Thyroid gland (tissue), 4 donors: ENCODE results near the gene PRDX6. TPM values are rescaled to one million over a fixed set of nuclear protein-coding genes. Genes with fewer than 3 reads are reported as not detected.

ENCODE experiments used
- DNase-seq, 2 donors: peaks; one replicate each; pipeline ENCODE4 v3.0.0-alpha.2; 2019
- H3K27ac ChIP-seq, 3 donors: fragments of 200-600 bp; sonication (generic); 1 replicate in 2 of 3; 2 replicates in 1 of 3; pipeline ENCODE4 v1.5.1; 2016 to 2019; ENCODE audit warnings: mild to moderate bottlenecking in 1 of 3, moderate library complexity in 1 of 3
- H3K27me3 ChIP-seq: fragments of 200-600 bp; sonication (generic); one replicate; pipeline ENCODE4 v1.5.1; 2019
- H3K36me3 ChIP-seq, 2 donors: fragments of 200-600 bp; sonication (generic); one replicate each; pipeline ENCODE4 v1.5.1; 2016 to 2019
- H3K4me1 ChIP-seq, 2 donors: fragments of 200-600 bp; sonication (generic); one replicate each; pipeline ENCODE4 v1.5.1; 2017 to 2019
- H3K4me3 ChIP-seq, 3 donors: fragments of 200-600 bp; sonication (generic); replicated peaks in 1 of 3; 1 replicate in 2 of 3; 2 replicates in 1 of 3; pipeline ENCODE4 v1.5.1; 2016; ENCODE audit warnings: mild to moderate bottlenecking in 1 of 3
- H3K9me3 ChIP-seq: fragments of 200-600 bp; sonication (generic); one replicate; pipeline ENCODE4 v1.5.1; 2017
- CTCF ChIP-seq, 6 experiments: fragments of 200-600 bp in 3 of 6; fragments of 450-650 bp in 3 of 6; sonication (generic) in 3 of 6; IDR thresholded peaks; one replicate each; pipeline ENCODE4 v1.5.1; 2016 to 2019; ENCODE audit warnings: antibody characterized with exemption in 6 of 6, mild to moderate bottlenecking in 2 of 6, inconsistent platforms in 1 of 6, moderate library complexity in 1 of 6
- POLR2A ChIP-seq, 2 donors: fragments of 450-650 bp; IDR thresholded peaks; one replicate each; pipeline ENCODE4 v1.6.1; 2017; ENCODE audit warnings: antibody characterized with exemption in 2 of 2, mild to moderate bottlenecking in 2 of 2, moderate library complexity in 1 of 2
- WGBS, 2 donors: methylation state at CpG; one replicate each; pipeline ENCODE4 v1.1.5; 2017; 5-methylcytosine and 5-hydroxymethylcytosine counted together
- intact Hi-C: fragments of 100-400 bp; cut with DNase I; formaldehyde crosslinking; loops from one replicate; pipeline ENCODE4 v1.15.1; 2023
- total RNA-seq, 4 donors: library from RNA; depleted of rRNA; stranded (reverse); fragments of >200 nt; gene quantifications; one replicate each; pipeline ENCODE4 v1.2.3, GENCODE V29; 2016

The PRDX6 gene
- 100 to 1,000 TPM; 161 to 301 (median 233) TPM for total RNA-seq

- H3K4me1 ChIP-seq = peaks cover 30 to 37% of the 10 kb centered on the region in 2 donors
- WGBS, 2 donors = 0% methylated on average over 36 to 44 of the region's 69 CpGs
Observed at GRCh38 chr1:173477286-173478093, at the start of gene PRDX6. PRDX6 (plus strand) TSS chr1:173477335; CDS start chr1:173477398, 63 bp downstream.

DNA sequence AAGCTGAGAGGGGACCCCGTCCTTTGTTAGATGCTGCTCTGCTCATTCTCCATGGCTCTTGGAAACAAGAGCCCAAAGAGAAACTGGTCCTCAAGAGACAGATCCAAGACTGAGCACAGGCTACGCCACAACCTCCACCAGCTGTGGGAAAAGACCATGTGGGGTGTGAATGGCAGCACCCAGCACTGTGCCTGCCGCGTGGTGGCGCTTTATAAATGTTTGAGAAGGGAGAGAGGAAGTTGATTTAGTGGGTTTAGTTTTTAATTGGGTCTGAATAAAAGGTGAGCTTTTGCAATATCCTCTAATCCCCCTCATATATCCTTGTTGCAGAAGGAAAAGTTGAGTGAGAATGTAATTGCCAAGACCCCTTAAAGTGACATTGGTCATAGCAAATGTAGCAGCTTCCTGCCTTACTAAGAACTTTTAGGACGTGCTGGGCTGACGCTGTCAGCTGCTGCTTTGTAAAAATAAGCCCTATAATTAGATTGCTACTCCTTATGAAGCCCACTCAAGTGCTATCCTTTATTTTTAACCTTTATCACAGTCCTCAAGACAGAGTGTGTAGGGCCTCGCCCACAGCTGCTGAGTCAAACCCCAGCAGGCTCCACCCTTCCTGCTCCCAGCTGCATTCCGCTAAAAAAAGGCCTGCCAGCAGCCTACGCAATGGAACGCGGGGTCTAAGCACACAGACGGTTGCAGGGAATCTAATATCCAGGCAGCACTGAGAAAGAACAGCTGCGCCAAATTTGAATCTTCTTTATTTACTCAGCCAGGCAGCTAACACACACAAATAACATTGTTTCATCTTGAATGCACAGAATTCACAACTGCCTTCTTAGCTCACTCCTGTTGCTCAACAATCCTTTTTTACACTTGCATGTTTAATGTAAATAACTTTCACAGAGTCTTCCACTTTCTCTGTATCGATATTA is 47.4 kb upstream of the PRDX6 start:
- Histone ChIP-seq H3K27ac (peak overlapping the region; percentile 70 to 74 (median 71)), H3K4me3 (no peak overlapping the region), H3K36me3 (no peaks in the 10 kb centered on the region), H3K9me3 (no peaks in the 10 kb centered on the region), H3K4me1 (peaks cover 10 to 17% of the 10 kb centered on the region in 2 donors), H3K27me3 (no peaks in the 10 kb centered on the region)
- intact Hi-C loops = loop anchor here (5.0 to 10.0 kb wide), 3 partner anchors 43 to 395 kb away; partner anchors contain the start of genes CENPL, DARS2 and KLHL20
- DNase-seq = peak; percentile 75 to 84
- 14 to 28% methylated on average over 15 of the region's 15 CpGs for WGBS, 2 donors
- TF ChIP-seq POLR2A (IDR thresholded peaks at IDR 0.05) (peak in 1 of 2 donors; percentile 47), CTCF (IDR thresholded peaks at IDR 0.05) (peak in 5 of 6 experiments; percentile 16 to 71 (median 52))

More at GRCh38 chr1:173477286-173478093, at the start of gene PRDX6:
- Histone ChIP-seq H3K27ac (peak within 1 kb of the TSS; percentile 90 to 98 (median 97)), H3K27me3 (no peaks in the 10 kb centered on the region), H3K36me3 (peaks cover 15 to 16% of the 10 kb centered on the region in 2 donors), H3K9me3 (no peaks in the 10 kb centered on the region), H3K4me3 (peak within 1 kb of the TSS; percentile 80 to 91 (median 88))
- intact Hi-C loops = no loop called here
- TF ChIP-seq CTCF (IDR thresholded peaks at IDR 0.05) = no peak
- peak; percentile 64 to 92 for TF ChIP-seq POLR2A (IDR thresholded peaks at IDR 0.05)
- peak; percentile 89 for DNase-seq

- intact Hi-C loops = loop anchor here (5.0 kb wide), 1 partner anchor 42 kb away; no protein-coding TSS in a partner anchor
Observed at GRCh38 chr1:173430677-173431303, 46.3 kb upstream of the PRDX6 start.

GRCh38 chr1:173431304-173432045 is 45.7 kb upstream of the PRDX6 start:
- TF ChIP-seq CTCF (IDR thresholded peaks at IDR 0.05) (peak; percentile 65 to 91 (median 82)), POLR2A (IDR thresholded peaks at IDR 0.05) (no peak)
- Histone ChIP-seq H3K9me3 (no peaks in the 10 kb centered on the region), H3K4me3 (no peak overlapping the region), H3K36me3 (no peaks in the 10 kb centered on the region), H3K27me3 (no peaks in the 10 kb centered on the region), H3K4me1 (peaks cover 10 to 17% of the 10 kb centered on the region in 2 donors), H3K27ac (no peak overlapping the region)
- peak; percentile 92 to 96 for DNase-seq
- intact Hi-C loops = loop anchor here (5.0 kb wide), 1 partner anchor 41 kb away; no protein-coding TSS in a partner anchor
- 31 to 34% methylated on average over 6 of the region's 6 CpGs for WGBS, 2 donors

More at GRCh38 chr1:173430677-173431303, 46.3 kb upstream of the PRDX6 start:
- H3K4me3 ChIP-seq = no peak overlapping the region
- peak overlapping the region in 1 of 3 donors; percentile 74 for H3K27ac ChIP-seq
- no peak for TF ChIP-seq POLR2A (IDR thresholded peaks at IDR 0.05)
- DNase-seq = no peak
- peaks cover 10 to 17% of the 10 kb centered on the region in 2 donors for H3K4me1 ChIP-seq
- no peaks in the 10 kb centered on the region for H3K27me3 ChIP-seq
- WGBS, 2 donors = 6 to 7% methylated on average over 2 of the region's 2 CpGs
- H3K36me3 ChIP-seq = no peaks in the 10 kb centered on the region
- H3K9me3 ChIP-seq = no peaks in the 10 kb centered on the region
